GM06990 (cell line): Measurements from ENCODE around the gene COL18A1.
A peak's percentile ranks its signal among the peaks of the same experiment; 100 is the strongest.

Source experiments
- DNase-seq: peaks from one replicate; pipeline ENCODE4 v3.0.0-alpha.2; 2011; ENCODE audit not compliant: insufficient read length; ENCODE audit errors: extremely low read depth
- H3K27me3 ChIP-seq: replicated peaks from 2 replicates; pipeline ENCODE4 v1.6.0; 2011; ENCODE audit warnings: low read length; ENCODE audit not compliant: control insufficient read depth, insufficient read depth
- H3K36me3 ChIP-seq: 2 replicates; pipeline ENCODE4 v1.5.1; 2011; ENCODE audit warnings: low read length; ENCODE audit not compliant: control insufficient read depth, insufficient read depth
- H3K4me3 ChIP-seq: replicated peaks from 2 replicates; pipeline ENCODE4 v1.5.1; 2011; ENCODE audit warnings: low read depth, mild to moderate bottlenecking, control low read depth, low read length
- CTCF ChIP-seq: IDR thresholded peaks from 2 replicates; pipeline ENCODE4 v1.5.1; 2011; ENCODE audit warnings: low read length, control low read depth, mild to moderate bottlenecking, inconsistent platforms; ENCODE audit not compliant: insufficient read depth, poor library complexity, severe bottlenecking

COL18A1 gene

GRCh38 chr21:45539796-45540600, 135.0 kb downstream of the COL18A1 start:
- DNase-seq: peak; percentile 1
- Histone ChIP-seq H3K36me3 (peaks cover 2% of the 10 kb centered on the region; the same call in 1 of the 2 replicates), H3K4me3 (no peak overlapping the region), H3K27me3 (no peaks in the 10 kb centered on the region)
- no peak for TF ChIP-seq CTCF

GRCh38 chr21:45540601-45540970, 135.6 kb downstream of the COL18A1 start:
- DNase-seq: no peak
- Histone ChIP-seq H3K36me3 (peaks cover 1% of the 10 kb centered on the region; the same call in 1 of the 2 replicates), H3K27me3 (no peaks in the 10 kb centered on the region), H3K4me3 (peak overlapping the region; percentile 66)
- no peak for TF ChIP-seq CTCF

- no peak for TF ChIP-seq CTCF
- H3K36me3 ChIP-seq: no peaks in the 10 kb centered on the region; the same call in 1 of the 2 replicates
- no peaks in the 10 kb centered on the region for H3K27me3 ChIP-seq
- H3K4me3 ChIP-seq: peak overlapping the region; percentile 66
- DNase-seq: peak; percentile 79
Observed at GRCh38 chr21:45541221-45542039, 136.5 kb downstream of the COL18A1 start.

- no peak for TF ChIP-seq CTCF
- Histone ChIP-seq H3K27me3 (no peaks in the 10 kb centered on the region), H3K36me3 (no peaks in the 10 kb centered on the region; the same call in 1 of the 2 replicates), H3K4me3 (peak within 1 kb of the TSS; percentile 66)
- peak; percentile 83 for DNase-seq
Observed at GRCh38 chr21:45542242-45542666, 137.3 kb downstream of the COL18A1 start, which contains the start of gene SLC19A1. SLC19A1 (minus strand) TSS chr21:45542440; CDS start chr21:45537959, 4,481 bp downstream.

- H3K4me3 ChIP-seq: peak overlapping the region; percentile 66
- H3K36me3 ChIP-seq: no peaks in the 10 kb centered on the region; the same call in 1 of the 2 replicates
- TF ChIP-seq CTCF: no peak
- DNase-seq: peak; percentile 27
- no peaks in the 10 kb centered on the region for H3K27me3 ChIP-seq
Observed at GRCh38 chr21:45542667-45543370, 137.9 kb downstream of the COL18A1 start.
